22Rv1 (cell line): ENCODE measurements around the gene ASB4.

Source experiments
- ZFX ChIP-seq: fragments of 450-650 bp; IDR thresholded peaks from 2 replicates; pipeline ENCODE4 v1.6.1; 2017; ENCODE audit warnings: antibody characterized with exemption, borderline replicate concordance
- TF ChIP-seq, protein P1 (sequence below): fragments of 450-650 bp; IDR thresholded peaks from 2 replicates; pipeline ENCODE4 v1.5.1; 2017; ENCODE audit warnings: mild to moderate bottlenecking

DNA sequence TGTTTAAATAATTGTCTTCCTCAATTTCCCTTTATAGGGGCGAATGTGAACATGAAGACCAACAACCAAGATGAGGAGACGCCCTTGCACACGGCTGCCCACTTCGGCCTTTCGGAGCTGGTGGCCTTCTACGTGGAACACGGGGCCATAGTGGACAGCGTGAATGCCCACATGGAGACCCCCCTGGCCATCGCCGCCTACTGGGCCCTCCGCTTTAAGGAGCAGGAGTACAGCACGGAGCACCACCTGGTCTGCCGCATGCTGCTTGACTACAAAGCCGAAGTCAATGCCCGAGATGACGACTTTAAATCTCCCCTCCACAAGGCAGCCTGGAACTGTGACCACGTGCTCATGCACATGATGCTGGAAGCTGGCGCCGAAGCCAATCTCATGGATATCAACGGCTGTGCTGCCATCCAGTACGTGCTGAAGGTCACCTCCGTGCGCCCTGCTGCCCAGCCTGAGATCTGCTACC is 42.1 kb downstream of the ASB4 start:
- TF ChIP-seq, protein P1, sequence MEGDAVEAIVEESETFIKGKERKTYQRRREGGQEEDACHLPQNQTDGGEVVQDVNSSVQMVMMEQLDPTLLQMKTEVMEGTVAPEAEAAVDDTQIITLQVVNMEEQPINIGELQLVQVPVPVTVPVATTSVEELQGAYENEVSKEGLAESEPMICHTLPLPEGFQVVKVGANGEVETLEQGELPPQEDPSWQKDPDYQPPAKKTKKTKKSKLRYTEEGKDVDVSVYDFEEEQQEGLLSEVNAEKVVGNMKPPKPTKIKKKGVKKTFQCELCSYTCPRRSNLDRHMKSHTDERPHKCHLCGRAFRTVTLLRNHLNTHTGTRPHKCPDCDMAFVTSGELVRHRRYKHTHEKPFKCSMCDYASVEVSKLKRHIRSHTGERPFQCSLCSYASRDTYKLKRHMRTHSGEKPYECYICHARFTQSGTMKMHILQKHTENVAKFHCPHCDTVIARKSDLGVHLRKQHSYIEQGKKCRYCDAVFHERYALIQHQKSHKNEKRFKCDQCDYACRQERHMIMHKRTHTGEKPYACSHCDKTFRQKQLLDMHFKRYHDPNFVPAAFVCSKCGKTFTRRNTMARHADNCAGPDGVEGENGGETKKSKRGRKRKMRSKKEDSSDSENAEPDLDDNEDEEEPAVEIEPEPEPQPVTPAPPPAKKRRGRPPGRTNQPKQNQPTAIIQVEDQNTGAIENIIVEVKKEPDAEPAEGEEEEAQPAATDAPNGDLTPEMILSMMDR = peak; percentile 74
- no peak for TF ChIP-seq ZFX
